Activated B cell treated with CpG ODN at 0.5 μM for 24 hours (primary cell): ENCODE data around the gene CD3E. TPM values are rescaled to one million over a fixed set of nuclear protein-coding genes. Genes with fewer than 3 reads are reported as not detected.
A peak's percentile ranks its signal among the peaks of the same experiment; 100 is the strongest.

Source experiments
- ATAC-seq: fragments of 200-7000 bp; cut with Tn5 transposase; one replicate; pipeline ENCODE4 v1.10.0; 2021; ENCODE audit warnings: low read depth, mild to moderate bottlenecking, moderate library complexity
- CTCF ChIA-PET: fragments of 350-600 bp; sonication (Branson Sonifier 250); formaldehyde crosslinking; loops from one replicate; lab custom pipeline; 2021; ENCODE audit warnings: antibody characterized with exemption; lab: Charles Lee
- POLR2A ChIA-PET: fragments of 350-600 bp; sonication (Branson Sonifier 250); formaldehyde crosslinking; loops from one replicate; lab custom pipeline; 2021; ENCODE audit warnings: antibody characterized with exemption; lab: Charles Lee
- DNase-seq: peaks from one replicate; pipeline ENCODE4 v3.0.0; 2022
- H3K27ac Mint-ChIP-seq: one replicate; pipeline ENCODE4 v1.8.0; 2020; ENCODE audit warnings: mixed read lengths
- H3K27me3 Mint-ChIP-seq: one replicate; pipeline ENCODE4 v1.8.0; 2021; ENCODE audit warnings: mixed read lengths
- H3K36me3 Mint-ChIP-seq: one replicate; pipeline ENCODE4 v1.8.0; 2021; ENCODE audit warnings: low read depth, mixed read lengths
- H3K4me1 Mint-ChIP-seq: one replicate; pipeline ENCODE4 v1.8.0; 2021; ENCODE audit warnings: mixed read lengths
- H3K4me3 Mint-ChIP-seq: one replicate; pipeline ENCODE4 v1.8.0; 2020; ENCODE audit warnings: mild to moderate bottlenecking, mixed read lengths
- H3K9me3 Mint-ChIP-seq: one replicate; pipeline ENCODE4 v1.8.0; 2020; ENCODE audit warnings: mixed read lengths
- CTCF ChIP-seq: fragments of 200-600 bp; IDR thresholded peaks from one replicate; pipeline ENCODE4 v1.8.0; 2022; ENCODE audit warnings: antibody characterized with exemption, mild to moderate bottlenecking
- intact Hi-C: fragments of 100-400 bp; cut with micrococcal nuclease; formaldehyde crosslinking; loops from one replicate; pipeline ENCODE4 v1.15.1; 2024
- total RNA-seq: library from RNA; stranded (reverse); gene quantifications from 2 replicates; pipeline ENCODE4 v1.2.3, GENCODE V29; 2022

The CD3E gene
- total RNA-seq, 1 donor from 2014 or later, result 0.95 TPM

- CTCF ChIA-PET, result interaction anchor here (1.0 to 3.9 kb wide), 3 partner anchors 12 to 65 kb away, joined by 3 to 18 read pairs (median 4); no protein-coding TSS in a partner anchor
- intact Hi-C loops, result loop anchor here (2.0 kb wide), 1 partner anchor 65 kb away; no protein-coding TSS in a partner anchor
- H3K9me3 Mint-ChIP-seq, result peaks cover 3% of the 10 kb centered on the region
- no peaks in the 10 kb centered on the region for H3K36me3 Mint-ChIP-seq
- ATAC-seq, result peak; percentile 68
- TF ChIP-seq CTCF, result no peak
- H3K27me3 Mint-ChIP-seq, result peaks cover 47% of the 10 kb centered on the region
- no peak for DNase-seq
- H3K27ac Mint-ChIP-seq, result no peak within 1 kb of the TSS
- peak within 1 kb of the TSS; percentile 64 for H3K4me3 Mint-ChIP-seq
- peaks cover 15% of the 10 kb centered on the region for H3K4me1 Mint-ChIP-seq
- POLR2A ChIA-PET, result interaction anchor here (1.2 kb wide), 2 partner anchors 48 to 50 kb away, joined by 3 read pairs; no protein-coding TSS in a partner anchor
Observed at GRCh38 chr11:118263695-118264568, 40.6 kb upstream of the CD3E start, which contains the start of gene MPZL2. Gene MPZL2 (minus strand): TSS chr11:118264297. CDS start chr11:118264153, 144 bp downstream.

- no peak for DNase-seq
- Mint-ChIP-seq H3K27ac (no peak overlapping the region), H3K9me3 (no peaks in the 10 kb centered on the region), H3K27me3 (peaks cover 53% of the 10 kb centered on the region), H3K4me3 (no peak overlapping the region), H3K4me1 (peaks cover 15% of the 10 kb centered on the region), H3K36me3 (no peaks in the 10 kb centered on the region)
- CTCF ChIA-PET, result interaction anchor here (1.0 to 3.9 kb wide), 5 partner anchors 13 to 66 kb away, joined by 3 to 18 read pairs (median 4); no protein-coding TSS in a partner anchor
- no peak for ATAC-seq
- intact Hi-C loops, result loop anchor here (2.0 kb wide), 1 partner anchor 66 kb away; no protein-coding TSS in a partner anchor
- TF ChIP-seq CTCF, result no peak
- POLR2A ChIA-PET, result interaction anchor here (1.2 kb wide), 1 partner anchor 51 kb away, joined by 3 read pairs; no protein-coding TSS in a partner anchor
Observed at GRCh38 chr11:118264569-118265465, 39.7 kb upstream of the CD3E start.

- intact Hi-C loops, result loop anchor here (2.0 kb wide), 1 partner anchor 67 kb away; no protein-coding TSS in a partner anchor
- ChIA-PET POLR2A (no interaction called here), CTCF (interaction anchor here (1.1 to 3.9 kb wide), 3 partner anchors 12 to 67 kb away, joined by 3 to 18 read pairs (median 4); no protein-coding TSS in a partner anchor)
- H3K27me3 Mint-ChIP-seq, result peaks cover 60% of the 10 kb centered on the region
- peaks cover 15% of the 10 kb centered on the region for H3K4me1 Mint-ChIP-seq
- DNase-seq (no peak), ATAC-seq (no peak)
- H3K36me3 Mint-ChIP-seq, result no peaks in the 10 kb centered on the region
- no peak for TF ChIP-seq CTCF
- H3K4me3 Mint-ChIP-seq, result no peak overlapping the region
- H3K27ac Mint-ChIP-seq, result no peak overlapping the region
- no peaks in the 10 kb centered on the region for H3K9me3 Mint-ChIP-seq
Observed at GRCh38 chr11:118265954-118266353, 38.6 kb upstream of the CD3E start.

- intact Hi-C loops, result no loop called here
Observed at GRCh38 chr11:118267486-118267885, 37.0 kb upstream of the CD3E start.

More at GRCh38 chr11:118267486-118267885, 37.0 kb upstream of the CD3E start:
- ChIA-PET POLR2A (interaction anchor here (0.7 kb wide), 1 partner anchor 10 kb away, joined by 3 read pairs; no protein-coding TSS in a partner anchor), CTCF (interaction anchor here (0.8 to 1.8 kb wide), 2 partner anchors 29 to 69 kb away, joined by 5 to 9 read pairs; no protein-coding TSS in a partner anchor)
- no peak for DNase-seq
- peaks cover 15% of the 10 kb centered on the region for H3K4me1 Mint-ChIP-seq
- no peaks in the 10 kb centered on the region for H3K36me3 Mint-ChIP-seq
- no peak overlapping the region for H3K27ac Mint-ChIP-seq
- no peaks in the 10 kb centered on the region for H3K9me3 Mint-ChIP-seq
- H3K4me3 Mint-ChIP-seq, result no peak overlapping the region
- peaks cover 47% of the 10 kb centered on the region for H3K27me3 Mint-ChIP-seq
- no peak for TF ChIP-seq CTCF
- ATAC-seq, result peak; percentile 18
